ENCODE data around the gene CDH1. TPM values are rescaled to one million over a fixed set of nuclear protein-coding genes. Genes with fewer than 3 reads are reported as not detected.

CDH1 gene
- total RNA-seq, 1 experiment from 2014 or later, result 65.8 TPM

GRCh38 chr16:68772871-68773270, 35.8 kb downstream of the CDH1 start:
- H3K4me3 ChIP-seq (ENCODE audit: low read depth in 2 of 2, low read length in 2 of 2), result no peak overlapping the region
- in situ Hi-C loops (cut with HindIII; ENCODE audit: low pct_unique_long_range_greater_than_20kb, low sequenced_read_pairs), result no loop called here
- H3K27me3 ChIP-seq (ENCODE audit: control insufficient read depth, insufficient read depth, low read length), result no peaks in the 10 kb centered on the region
- ATAC-seq (no peak), DNase-seq (ENCODE audit: low read depth, low spot score) (no peak)
- H3K36me3 ChIP-seq (ENCODE audit: control insufficient read depth, insufficient read depth, low read length), result no peaks in the 10 kb centered on the region
- intact Hi-C loops (cut with micrococcal nuclease; ENCODE audit: unreplicated experiment), result no loop called here
- H3K27ac ChIP-seq (ENCODE audit: low read length), result no peak overlapping the region
- no peaks in the 10 kb centered on the region for H3K4me1 ChIP-seq (ENCODE audit: control insufficient read depth, insufficient read depth, low read length)
- TF ChIP-seq SIN3A (IDR thresholded peaks at IDR 0.05; ENCODE audit: borderline replicate concordance, insufficient read depth, low read depth, low read length), result no peak
- TF ChIP-seq CTCF (IDR thresholded peaks at IDR 0.05), result no peak
- TF ChIP-seq, protein P1, sequence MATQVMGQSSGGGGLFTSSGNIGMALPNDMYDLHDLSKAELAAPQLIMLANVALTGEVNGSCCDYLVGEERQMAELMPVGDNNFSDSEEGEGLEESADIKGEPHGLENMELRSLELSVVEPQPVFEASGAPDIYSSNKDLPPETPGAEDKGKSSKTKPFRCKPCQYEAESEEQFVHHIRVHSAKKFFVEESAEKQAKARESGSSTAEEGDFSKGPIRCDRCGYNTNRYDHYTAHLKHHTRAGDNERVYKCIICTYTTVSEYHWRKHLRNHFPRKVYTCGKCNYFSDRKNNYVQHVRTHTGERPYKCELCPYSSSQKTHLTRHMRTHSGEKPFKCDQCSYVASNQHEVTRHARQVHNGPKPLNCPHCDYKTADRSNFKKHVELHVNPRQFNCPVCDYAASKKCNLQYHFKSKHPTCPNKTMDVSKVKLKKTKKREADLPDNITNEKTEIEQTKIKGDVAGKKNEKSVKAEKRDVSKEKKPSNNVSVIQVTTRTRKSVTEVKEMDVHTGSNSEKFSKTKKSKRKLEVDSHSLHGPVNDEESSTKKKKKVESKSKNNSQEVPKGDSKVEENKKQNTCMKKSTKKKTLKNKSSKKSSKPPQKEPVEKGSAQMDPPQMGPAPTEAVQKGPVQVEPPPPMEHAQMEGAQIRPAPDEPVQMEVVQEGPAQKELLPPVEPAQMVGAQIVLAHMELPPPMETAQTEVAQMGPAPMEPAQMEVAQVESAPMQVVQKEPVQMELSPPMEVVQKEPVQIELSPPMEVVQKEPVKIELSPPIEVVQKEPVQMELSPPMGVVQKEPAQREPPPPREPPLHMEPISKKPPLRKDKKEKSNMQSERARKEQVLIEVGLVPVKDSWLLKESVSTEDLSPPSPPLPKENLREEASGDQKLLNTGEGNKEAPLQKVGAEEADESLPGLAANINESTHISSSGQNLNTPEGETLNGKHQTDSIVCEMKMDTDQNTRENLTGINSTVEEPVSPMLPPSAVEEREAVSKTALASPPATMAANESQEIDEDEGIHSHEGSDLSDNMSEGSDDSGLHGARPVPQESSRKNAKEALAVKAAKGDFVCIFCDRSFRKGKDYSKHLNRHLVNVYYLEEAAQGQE (IDR thresholded peaks at IDR 0.05; ENCODE audit: insufficient read depth in 1 of 2, low read depth in 2 of 2, low read length in 1 of 2), result no peak
- no peak for TF ChIP-seq POLR2AphosphoS5 (IDR thresholded peaks at IDR 0.05; ENCODE audit: low read depth, low read length)
- no peak for TF ChIP-seq TCF7L2 (IDR thresholded peaks at IDR 0.05; ENCODE audit: low read depth, low read length)
- ChIA-PET POLR2A (no interaction called here), CTCF (no interaction called here)
- no TSS peak for BruUV-seq (replicated peaks)
- H3K9me3 ChIP-seq (ENCODE audit: control insufficient read depth, insufficient read depth, low read depth, low read length), result no peaks in the 10 kb centered on the region

GRCh38 chr16:68774982-68775634, 38.0 kb downstream of the CDH1 start:
- in situ Hi-C loops (cut with HindIII; ENCODE audit: low pct_unique_long_range_greater_than_20kb, low sequenced_read_pairs) (no loop called here), intact Hi-C loops (cut with micrococcal nuclease; ENCODE audit: unreplicated experiment) (no loop called here)
- no peak for TF ChIP-seq POLR2AphosphoS5 (IDR thresholded peaks at IDR 0.05; ENCODE audit: low read depth, low read length)
- no peak for TF ChIP-seq TCF7L2 (IDR thresholded peaks at IDR 0.05; ENCODE audit: low read depth, low read length)
- TF ChIP-seq SIN3A (IDR thresholded peaks at IDR 0.05; ENCODE audit: borderline replicate concordance, insufficient read depth, low read depth, low read length), result no peak
- TF ChIP-seq, protein P1 (IDR thresholded peaks at IDR 0.05; ENCODE audit: insufficient read depth in 1 of 2, low read depth in 2 of 2, low read length in 1 of 2), result no peak
- TF ChIP-seq CTCF (IDR thresholded peaks at IDR 0.05), result no peak
- no TSS peak for BruUV-seq (replicated peaks)
- ATAC-seq, result no peak
- H3K9me3 ChIP-seq (ENCODE audit: control insufficient read depth, insufficient read depth, low read depth, low read length), result no peaks in the 10 kb centered on the region
- ChIA-PET CTCF (no interaction called here), POLR2A (no interaction called here)
- H3K36me3 ChIP-seq (ENCODE audit: control insufficient read depth, insufficient read depth, low read length), result no peaks in the 10 kb centered on the region
- H3K4me1 ChIP-seq (ENCODE audit: control insufficient read depth, insufficient read depth, low read length), result peaks cover 3% of the 10 kb centered on the region; the same call in 1 of the 2 replicates
- no peak overlapping the region for H3K4me3 ChIP-seq (ENCODE audit: low read depth in 2 of 2, low read length in 2 of 2)
- DNase-seq (ENCODE audit: low read depth, low spot score), result no peak
- no peaks in the 10 kb centered on the region for H3K27me3 ChIP-seq (ENCODE audit: control insufficient read depth, insufficient read depth, low read length)
- no peak overlapping the region for H3K27ac ChIP-seq (ENCODE audit: low read length)

Measured in Panc1 (cell line).